GM21529 (cell line): ENCODE data around the gene SLC8A1.

ENCODE experiments used
- ATAC-seq: cut with Tn5 transposase; IDR thresholded peaks from one replicate; pipeline ENCODE4 v1.9.1; 2021; ENCODE audit not compliant: unreplicated experiment

The SLC8A1 gene

DNA sequence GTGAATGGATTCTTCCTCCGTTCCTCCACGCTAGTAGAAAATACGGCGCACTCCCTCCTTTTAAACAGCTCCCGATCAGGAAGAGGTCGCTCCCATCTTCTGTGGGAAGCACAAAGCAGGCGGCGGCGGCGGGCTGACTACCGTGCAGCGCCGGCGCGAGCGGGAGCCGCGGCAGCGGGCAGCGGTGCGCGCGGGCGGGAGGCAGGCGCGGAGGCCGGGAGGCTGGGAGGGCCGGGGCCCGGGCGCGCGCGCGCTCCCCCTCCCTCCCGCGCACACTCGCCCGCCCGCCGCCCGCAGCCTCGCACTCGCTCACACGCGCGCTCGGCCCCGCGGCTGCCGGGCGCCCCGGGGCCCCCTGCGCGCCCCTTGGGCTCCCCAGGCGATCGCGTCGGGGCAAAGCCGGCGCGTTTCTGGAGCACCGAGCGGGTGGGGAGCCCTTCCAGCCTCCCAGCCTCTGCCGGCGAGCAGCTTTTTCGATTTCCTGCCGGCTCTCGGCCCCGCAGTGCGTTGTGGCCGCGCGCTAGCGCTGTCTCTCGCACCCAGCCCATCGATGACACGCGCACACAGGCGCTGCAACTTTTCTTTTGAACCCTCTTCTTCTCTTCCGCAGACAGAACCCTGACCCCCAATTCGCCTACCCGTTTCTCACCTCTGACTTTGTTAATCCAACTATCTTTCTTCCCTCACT, at the start of gene SLC8A1:
Gene SLC8A1, minus strand, starts transcription at position 173 of the 688 bp plus-strand sequence.
- ATAC-seq = no peak

DNA sequence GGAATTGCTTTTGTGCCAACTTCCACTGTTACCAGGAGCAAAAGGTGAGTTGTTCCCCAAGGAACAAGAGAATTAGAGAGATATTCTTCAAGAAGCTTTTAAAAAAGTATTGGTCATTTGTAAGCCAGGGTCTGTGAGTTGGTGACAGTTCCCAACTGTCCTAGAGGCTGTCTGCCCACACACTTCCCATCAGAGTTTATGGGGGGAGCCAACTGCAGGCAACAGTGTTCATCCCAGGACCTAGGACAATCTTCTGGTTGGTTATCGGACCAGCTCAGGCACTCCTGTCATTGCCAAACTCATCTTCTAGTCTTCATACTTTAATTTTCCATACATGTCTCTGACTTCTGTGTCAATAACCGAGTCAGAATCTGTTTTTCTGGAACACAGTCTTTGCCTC, 47.5 kb upstream of the SLC8A1 start:
- ATAC-seq = no peak

DNA sequence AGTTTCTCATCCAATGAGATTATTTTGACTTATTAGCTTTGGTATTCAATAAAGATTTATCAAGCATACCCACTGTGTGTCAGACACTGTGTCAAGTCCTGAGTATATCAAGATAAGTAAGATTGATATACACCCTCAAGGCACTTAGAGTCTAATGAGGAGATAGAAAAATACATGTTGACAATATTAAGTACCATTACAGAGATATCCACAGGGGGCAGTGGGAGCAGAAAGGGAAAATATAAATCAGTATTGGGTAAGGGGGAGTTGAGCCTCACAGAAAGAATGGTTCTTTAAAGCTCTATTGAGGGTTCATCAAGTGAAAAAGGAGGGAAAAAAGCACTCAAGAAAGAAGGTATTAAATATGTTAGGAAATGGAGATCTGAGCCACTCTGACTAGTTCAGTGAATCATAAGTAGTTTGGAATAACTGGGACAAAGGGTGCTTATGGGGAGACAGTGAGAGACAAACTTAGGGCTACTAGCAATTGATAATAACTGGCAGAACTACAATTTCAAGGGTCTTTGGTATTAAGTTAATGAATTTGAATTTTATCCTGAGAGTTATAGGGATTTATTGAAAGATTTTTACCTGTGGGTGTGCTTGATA, 45.5 kb upstream of the SLC8A1 start:
- ATAC-seq = no peak

DNA sequence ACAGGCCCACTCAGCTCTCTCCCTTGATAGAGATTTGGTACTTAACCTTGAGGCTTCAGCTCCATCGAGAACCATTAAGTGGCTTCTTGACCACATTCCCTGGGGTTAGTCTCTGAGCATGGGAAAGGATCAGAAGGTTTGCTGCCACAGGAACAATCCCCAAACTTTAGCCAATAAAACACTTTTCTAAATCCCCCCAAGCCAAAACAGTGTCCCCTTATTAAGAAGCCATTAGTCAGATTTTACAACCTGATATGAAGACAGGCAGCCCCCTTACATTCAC, 37.7 kb upstream of the SLC8A1 start:
- no peak for ATAC-seq

DNA sequence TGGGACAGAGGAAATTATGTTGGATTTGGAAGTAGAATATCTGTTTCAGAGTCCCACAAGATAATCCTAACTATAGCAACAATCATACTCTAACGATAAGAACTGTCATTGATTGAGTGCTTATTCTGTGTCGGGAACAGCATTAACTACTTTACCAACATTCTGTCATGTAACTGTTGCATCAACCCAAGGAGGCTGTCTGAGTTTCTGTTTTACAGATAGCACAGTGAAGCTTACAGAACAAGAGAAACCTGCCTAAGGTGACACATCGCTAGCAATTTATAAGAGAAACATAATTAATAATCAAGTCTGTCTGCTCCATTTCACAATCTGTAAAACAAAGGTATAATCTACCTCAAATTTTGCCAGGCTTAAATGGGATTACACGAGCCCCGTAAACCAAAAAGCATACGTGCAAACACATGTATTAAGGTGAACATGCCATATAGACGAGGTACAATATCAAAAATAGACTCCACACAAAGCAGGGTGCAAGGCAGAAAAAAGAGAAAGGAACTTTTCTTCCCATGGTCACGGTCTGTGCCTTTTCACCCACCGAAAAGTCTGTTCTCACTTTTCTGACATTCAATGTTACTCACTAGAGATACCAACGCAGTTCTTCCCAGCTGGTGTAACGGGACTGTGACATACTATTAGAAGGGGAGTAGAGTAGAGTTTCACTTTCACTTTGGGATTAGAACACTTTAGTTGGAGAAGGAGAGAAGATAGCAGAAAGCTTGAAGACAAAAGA, 37.2 kb upstream of the SLC8A1 start:
- no peak for ATAC-seq

DNA sequence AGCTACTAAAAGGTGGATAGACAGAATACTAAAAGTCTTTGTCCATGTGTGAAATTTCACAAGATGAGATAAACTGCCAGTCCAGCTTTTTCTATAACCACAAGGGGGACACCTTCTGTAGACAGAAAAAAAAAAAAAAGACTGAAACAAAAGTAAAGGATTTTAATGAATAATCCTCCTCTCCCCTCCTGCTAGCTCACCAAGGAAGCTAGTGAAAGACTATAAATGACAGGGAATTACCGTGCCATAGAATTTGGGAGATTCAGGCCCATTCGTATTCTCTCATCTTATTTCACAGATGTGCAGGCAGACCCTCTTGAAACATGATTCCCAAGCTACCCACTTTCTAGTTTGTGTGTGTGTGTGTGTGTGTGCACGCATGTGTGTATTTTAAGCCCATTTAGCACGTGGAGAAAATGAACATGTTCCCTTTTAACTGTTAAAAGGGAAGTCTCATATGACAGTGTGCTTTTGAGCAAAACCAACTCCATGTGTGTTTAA, 36.3 kb upstream of the SLC8A1 start:
- ATAC-seq = no peak

DNA sequence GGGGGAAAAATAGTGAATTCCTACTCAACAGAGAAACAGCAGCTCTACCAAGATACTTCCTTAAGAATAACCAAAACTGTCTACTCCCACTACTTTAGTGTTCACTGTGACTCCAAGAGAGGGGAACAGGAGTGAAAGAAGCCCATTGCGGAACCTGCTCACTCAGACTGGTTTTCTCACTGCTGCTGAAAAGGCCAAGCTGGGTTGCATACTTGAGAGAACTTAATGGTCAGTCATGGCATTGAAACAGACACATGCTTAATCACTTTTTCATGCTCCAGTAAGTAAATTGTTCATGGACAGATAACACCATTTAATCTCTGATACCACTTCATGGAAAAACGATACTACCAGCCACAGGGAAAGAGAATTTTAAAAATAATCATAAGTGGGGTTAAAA, 35.7 kb upstream of the SLC8A1 start:
- no peak for ATAC-seq

DNA sequence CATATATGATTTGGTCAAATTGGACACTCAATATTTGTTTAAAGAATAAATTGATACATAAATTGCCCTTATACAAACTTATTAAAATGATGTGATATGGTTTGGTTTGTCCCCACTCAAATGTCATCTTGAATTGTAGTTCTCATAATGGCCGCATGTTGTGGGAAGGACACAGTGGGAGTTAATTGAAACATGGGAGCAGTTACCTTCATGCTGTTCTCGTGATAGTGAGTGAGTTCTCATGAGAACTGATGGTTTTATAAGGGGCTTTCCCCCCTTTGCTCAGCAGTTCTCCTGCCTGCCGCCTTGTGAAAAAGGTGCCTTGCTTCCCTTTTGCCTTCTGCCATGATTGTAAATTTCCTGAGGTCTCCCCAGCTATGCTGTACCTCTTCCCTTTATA, 34.0 kb upstream of the SLC8A1 start:
- no peak for ATAC-seq

DNA sequence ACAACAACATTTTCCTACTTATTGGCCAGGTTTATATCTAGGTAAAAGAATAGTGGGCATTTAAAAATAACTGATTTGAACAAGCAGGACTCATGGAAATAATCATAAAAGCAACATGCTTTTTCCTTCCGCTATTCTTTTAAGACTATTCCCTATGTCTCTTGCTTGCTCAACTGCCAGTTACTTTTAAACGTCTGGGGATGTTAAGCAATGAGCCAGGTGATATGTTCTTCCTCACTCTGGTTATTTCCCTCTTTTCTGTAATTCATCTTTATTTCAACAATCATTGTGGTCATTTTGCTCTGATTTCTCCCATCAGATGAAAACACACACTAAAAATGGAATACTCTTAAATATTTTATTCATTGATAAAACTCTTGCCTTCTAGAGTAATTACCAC, 33.4 kb upstream of the SLC8A1 start:
- ATAC-seq = no peak

DNA sequence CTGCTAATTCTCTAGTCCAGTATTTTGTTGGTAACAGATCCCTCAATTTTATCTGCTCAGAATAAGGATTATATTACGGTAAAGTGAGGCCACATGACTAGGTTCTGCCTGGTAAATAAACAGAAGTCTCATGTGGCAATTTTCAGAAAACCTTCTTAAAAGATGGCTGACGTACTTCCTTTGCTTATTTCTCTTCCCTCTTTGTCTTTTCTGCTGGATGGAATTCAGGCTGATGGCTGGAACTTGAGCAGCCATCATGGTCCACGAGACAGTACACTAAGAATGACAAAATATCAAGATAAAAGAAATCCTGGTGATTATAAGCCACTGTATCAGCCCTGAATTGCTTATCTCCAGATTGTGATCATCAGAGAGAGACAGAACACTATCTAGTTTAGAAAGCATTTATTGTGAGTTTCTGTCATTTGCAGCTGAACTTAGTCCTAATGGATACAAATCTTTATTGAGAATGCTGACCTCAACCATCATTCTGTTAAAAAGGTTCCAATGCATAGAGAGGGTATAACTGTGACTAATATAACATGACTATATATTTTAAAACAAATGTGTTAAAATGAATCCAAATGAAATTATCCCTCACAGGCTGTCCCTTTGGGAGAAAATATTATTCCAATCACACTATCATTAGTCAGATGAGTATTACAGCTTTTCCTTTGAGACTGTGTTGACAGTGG, 31.8 kb upstream of the SLC8A1 start:
- ATAC-seq = no peak

DNA sequence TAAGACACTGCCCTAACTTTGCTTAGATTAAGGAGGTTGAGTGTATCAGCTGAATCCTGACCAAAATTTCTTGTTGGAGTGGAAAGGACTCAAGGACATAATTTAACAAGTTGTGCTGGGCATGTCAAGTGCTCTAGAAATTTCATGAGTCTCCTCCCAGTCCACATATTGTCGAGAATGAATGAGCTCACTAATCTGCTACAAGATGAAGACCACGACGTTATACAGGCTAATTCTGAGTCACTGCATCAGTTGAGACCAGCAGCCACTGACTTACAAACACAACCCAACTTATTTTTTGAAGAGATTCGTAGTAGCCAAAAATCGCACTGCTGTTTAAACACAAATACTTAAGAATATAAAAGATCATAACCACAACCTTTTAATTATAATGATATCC, 28.7 kb upstream of the SLC8A1 start:
- ATAC-seq = no peak

DNA sequence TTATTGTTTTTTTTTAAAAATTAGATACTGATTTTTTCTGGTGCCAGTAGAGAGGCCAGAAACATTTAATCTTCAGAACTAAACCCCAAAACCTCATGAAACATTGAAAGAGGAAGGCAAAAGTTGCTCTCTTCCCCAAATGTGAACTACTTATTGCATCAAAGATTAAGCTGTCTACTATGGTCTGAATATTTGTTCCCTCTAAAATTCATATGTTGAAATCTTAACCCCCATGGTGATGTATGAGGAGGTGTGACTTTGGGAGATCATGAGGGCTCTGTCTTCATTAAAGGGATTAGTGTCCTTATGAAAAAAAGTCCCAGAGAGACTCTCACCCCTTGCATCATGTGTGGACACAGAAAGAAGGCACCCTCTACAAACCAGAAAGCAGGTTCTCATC, 28.2 kb upstream of the SLC8A1 start:
- ATAC-seq = no peak

DNA sequence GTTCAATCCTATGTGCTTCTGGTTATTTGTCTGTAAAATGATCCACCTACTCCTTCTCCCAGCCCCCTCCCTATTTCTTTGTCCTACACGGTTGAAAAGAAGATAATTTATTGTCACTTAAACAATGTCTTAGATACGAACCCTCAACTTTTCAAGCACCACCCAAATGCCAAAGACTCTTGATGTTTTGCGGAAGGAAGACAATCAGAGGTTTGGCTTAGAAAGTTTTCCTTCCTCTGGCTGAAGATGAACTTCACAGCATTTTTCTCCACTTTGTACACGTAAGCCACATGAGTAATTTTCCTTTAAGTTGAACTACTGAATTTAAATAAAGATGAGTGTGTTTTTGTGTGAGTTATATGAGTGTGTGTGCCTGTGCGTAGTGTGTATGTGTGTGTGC, 25.5 kb upstream of the SLC8A1 start:
- no peak for ATAC-seq

DNA sequence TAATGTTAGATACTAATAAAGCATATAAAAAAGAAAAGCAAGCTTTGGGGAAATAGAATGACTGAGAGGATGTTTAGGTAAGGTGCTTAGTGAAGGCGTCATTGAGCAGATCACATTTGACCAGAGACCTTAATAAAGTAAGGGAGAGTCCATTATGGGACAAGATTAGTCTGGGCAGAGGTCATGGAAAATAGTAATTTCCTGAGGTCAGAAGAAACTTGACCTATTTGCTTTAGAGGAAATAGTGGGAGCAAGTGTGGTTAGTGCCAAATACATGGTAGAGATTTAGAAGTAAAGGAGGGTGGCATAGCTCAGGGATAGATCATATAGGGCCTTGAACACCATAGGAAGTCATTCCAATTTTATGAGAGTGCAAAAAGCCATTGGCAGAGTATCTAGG, 24.5 kb upstream of the SLC8A1 start:
- ATAC-seq = no peak

DNA sequence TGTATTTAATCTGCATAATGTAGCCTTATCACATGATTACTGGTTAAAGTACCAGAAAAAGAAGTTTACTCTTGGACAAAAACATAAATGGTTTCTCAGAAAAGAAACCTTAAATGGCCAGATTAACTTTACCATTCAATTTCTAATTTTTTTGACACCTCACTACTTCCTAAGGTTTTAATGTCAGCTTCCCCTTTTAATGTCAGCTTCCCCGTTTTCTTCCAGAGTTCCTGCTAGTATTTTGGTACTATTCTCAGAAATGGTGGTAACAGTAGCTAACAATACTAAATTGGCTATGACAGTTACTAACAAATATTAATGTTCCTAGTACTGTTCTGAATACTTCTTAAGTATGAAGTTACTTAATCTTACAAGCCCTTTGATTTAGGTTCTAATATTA, 22.4 kb upstream of the SLC8A1 start:
- ATAC-seq = no peak

DNA sequence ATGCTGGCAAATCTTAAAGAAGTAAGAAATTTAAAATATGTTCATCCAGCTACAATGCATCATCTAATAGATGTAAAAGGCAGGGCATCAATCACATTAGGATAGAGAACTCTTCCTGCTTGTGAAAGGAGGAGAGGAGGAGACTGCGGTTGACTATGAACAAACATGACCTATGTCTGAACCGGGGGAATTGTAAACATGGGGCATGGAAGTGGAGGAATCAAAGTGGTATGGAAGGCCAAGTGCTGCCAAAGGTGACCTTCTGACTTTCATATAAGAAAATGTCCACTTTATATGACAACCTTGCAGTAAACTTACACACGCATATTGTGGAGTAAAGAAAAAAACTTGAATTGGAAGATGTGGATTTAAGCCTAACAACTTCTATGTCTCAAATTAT, 20.0 kb upstream of the SLC8A1 start:
- ATAC-seq = no peak

DNA sequence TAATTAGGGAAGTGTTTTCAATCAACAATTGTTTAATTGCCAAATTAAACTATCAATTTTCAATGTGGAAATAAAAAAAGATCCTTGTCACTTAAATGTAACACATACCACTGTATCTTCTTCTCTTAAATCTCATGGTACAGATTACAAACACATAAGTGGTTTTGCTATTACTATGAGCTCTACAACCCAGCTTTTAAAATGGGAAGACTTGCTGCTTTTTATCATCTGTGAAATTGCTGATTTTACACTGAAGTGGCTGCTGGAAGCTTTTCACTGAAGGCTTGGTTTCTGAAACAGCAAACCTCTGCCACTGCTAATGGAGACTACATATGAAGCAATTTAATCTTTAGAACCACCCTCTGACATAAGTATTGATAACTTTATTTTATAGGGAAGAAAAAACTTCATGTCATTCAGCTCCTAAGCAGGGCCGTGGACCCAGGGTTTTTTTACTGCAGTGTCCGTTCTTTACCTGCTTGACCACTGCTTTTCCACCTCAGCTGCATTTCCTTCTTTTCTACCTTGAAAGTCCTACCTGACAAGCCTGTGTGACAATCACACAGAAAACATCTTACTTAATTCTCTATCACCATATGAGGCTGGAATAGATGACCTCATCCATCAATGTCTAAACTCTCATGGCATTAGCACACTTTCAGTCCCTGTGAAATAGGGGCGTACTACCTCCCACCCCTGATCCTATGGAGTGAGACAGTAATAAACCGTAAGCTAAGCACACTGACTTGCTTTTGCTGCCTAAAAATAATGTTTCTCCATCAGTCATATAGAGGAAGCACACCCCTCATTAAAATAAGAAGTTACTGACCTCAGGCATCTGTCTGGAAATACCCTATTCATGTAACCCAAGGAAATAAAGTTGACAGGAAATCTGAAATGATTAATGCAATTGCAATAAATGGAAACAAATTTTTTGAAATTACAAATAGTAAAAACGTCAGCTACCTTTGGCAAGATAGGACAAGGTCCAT, 19.2 kb upstream of the SLC8A1 start:
- no peak for ATAC-seq

DNA sequence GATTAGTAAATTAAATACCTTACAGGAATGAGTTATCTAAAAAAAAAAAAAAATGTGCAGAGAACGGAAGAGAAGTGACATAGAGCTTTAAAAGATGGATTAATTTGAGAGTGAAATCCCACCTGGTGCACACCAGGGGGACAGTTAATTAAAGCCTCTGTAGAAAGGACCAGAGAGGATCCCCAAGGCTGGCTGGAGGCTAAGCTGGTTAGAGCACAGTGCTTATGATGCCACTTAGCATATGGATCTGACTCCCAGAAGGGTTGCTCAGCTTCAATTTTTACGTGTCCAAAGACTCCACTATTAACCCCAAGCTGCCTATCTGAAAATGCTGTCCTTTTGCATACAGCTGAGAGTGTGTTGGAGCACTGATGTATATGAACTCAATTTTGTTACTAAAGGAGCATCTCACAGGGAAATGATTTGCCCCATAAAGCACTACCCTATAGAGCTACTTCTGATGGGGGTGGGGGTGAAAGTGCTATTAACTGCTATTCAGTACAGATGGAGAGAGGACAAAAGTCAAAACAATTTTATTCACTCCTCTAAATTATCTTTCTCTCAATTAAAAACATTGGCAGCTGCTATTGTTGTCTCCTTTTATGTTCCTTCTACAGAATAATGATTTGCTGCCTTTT, 15.2 kb upstream of the SLC8A1 start:
- ATAC-seq = no peak

DNA sequence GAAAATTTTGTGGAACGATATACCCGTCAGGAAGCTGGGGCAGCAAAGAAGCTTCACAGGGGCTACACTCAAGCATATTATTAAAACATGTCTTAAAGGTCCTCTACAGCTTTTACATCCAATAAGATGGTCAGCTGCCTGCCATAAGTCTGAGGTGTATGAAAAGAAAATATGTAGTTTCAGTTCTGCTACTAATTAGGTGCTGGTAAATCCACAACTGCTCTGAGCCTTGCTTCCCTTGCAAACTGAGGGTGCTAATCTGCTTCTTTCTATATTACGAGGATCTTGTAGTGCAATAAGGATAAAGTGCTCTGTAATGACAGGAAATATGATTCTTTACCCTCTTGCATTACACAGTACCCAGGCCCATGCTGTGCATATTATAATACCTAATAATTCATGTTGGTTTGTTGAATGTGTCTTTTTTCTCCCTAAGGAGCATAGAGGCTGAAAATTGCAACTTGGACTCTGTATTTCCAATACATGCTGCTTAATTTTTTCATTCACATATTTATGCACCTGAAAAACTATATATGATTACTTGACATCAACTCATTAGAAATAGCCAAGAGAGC, 14.5 kb upstream of the SLC8A1 start:
- ATAC-seq = no peak

DNA sequence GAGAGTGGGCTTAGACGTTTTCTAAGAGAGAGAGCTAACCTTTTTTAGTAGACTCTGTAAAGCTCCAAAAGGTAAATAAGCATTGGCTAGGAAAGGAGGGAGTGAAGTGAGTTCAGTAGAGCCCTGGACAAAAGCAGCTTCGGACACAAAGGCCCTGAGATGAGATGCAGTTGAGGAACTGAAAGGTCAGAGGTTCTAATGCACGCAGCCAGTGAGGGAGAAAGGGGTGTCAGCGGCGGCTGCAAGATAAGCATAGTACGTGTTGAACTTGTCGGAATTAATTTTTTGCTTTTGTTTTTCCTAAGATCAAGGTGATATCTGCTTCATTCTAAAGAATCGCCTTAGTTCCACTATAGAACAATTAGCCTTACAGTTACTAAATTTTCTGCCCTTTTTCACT, 11.2 kb upstream of the SLC8A1 start:
- no peak for ATAC-seq
